Rectal smooth muscle tissue (tissue), 1 donor: Measurements from ENCODE around the gene FIGN.

Experiments
- H3K27ac ChIP-seq: one replicate; pipeline ENCODE4 v1.7.0; 2013; ENCODE audit warnings: low read depth, low read length, inconsistent platforms
- H3K27me3 ChIP-seq: one replicate; pipeline ENCODE4 v1.7.0; 2013; ENCODE audit warnings: low read length; ENCODE audit not compliant: control insufficient read depth, insufficient read depth
- H3K36me3 ChIP-seq: one replicate; pipeline ENCODE4 v1.7.0; 2013; ENCODE audit warnings: low read length; ENCODE audit not compliant: control insufficient read depth, insufficient read depth
- H3K4me1 ChIP-seq: one replicate; pipeline ENCODE4 v1.7.0; 2013; ENCODE audit warnings: low read length; ENCODE audit not compliant: control insufficient read depth, insufficient read depth
- H3K4me3 ChIP-seq: one replicate; pipeline ENCODE4 v1.7.0; 2013; ENCODE audit warnings: low read length
- H3K9ac ChIP-seq: one replicate; pipeline ENCODE4 v1.7.0; 2013; ENCODE audit warnings: low read length

Gene FIGN

GRCh38 chr2:163613266-163613731 lies 122.5 kb downstream of the FIGN start:
- Histone ChIP-seq H3K36me3 (no peaks in the 10 kb centered on the region), H3K4me3 (no peak overlapping the region), H3K4me1 (no peaks in the 10 kb centered on the region), H3K27ac (no peak overlapping the region), H3K9ac (no peak overlapping the region), H3K27me3 (no peaks in the 10 kb centered on the region)

GRCh38 chr2:163612332-163612731 lies 123.5 kb downstream of the FIGN start:
- H3K27me3 ChIP-seq, result no peaks in the 10 kb centered on the region
- H3K4me1 ChIP-seq, result no peaks in the 10 kb centered on the region
- no peak overlapping the region for H3K27ac ChIP-seq
- H3K4me3 ChIP-seq, result no peak overlapping the region
- no peaks in the 10 kb centered on the region for H3K36me3 ChIP-seq
- no peak overlapping the region for H3K9ac ChIP-seq

- no peak overlapping the region for H3K4me3 ChIP-seq
- H3K27ac ChIP-seq, result no peak overlapping the region
- no peak overlapping the region for H3K9ac ChIP-seq
- H3K36me3 ChIP-seq, result no peaks in the 10 kb centered on the region
- H3K27me3 ChIP-seq, result no peaks in the 10 kb centered on the region
- H3K4me1 ChIP-seq, result no peaks in the 10 kb centered on the region
Measured at GRCh38 chr2:163611557-163611906, 124.3 kb downstream of the FIGN start.

GRCh38 chr2:163610817-163611556 lies 124.8 kb downstream of the FIGN start:
- no peak overlapping the region for H3K9ac ChIP-seq
- H3K4me1 ChIP-seq, result no peaks in the 10 kb centered on the region
- H3K27ac ChIP-seq, result no peak overlapping the region
- H3K4me3 ChIP-seq, result no peak overlapping the region
- H3K36me3 ChIP-seq, result no peaks in the 10 kb centered on the region
- no peaks in the 10 kb centered on the region for H3K27me3 ChIP-seq

DNA sequence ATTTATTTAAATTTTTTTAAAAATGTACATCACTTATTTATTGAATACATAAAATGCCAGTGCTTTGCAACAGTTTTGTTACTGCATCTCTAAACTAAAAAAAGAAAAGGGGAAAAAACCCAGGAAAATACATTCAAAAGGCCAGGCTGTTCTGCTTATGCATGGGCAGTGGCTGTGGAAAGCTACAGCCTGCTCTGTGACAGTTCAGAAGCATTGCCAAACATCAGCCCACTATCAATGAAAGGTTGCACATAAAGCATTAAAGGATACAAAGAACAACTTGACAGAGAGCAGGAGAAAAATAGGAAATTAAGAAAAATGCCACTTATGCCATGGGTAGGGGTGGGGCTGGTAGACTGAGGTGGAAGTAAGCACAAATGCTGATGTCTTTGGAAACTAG lies 128.2 kb downstream of the FIGN start:
- no peaks in the 10 kb centered on the region for H3K27me3 ChIP-seq
- H3K4me3 ChIP-seq, result no peak overlapping the region
- H3K27ac ChIP-seq, result no peak overlapping the region
- H3K9ac ChIP-seq, result no peak overlapping the region
- no peaks in the 10 kb centered on the region for H3K4me1 ChIP-seq
- no peaks in the 10 kb centered on the region for H3K36me3 ChIP-seq

- Histone ChIP-seq H3K4me1 (no peaks in the 10 kb centered on the region), H3K27me3 (no peaks in the 10 kb centered on the region), H3K36me3 (no peaks in the 10 kb centered on the region), H3K4me3 (no peak overlapping the region), H3K27ac (no peak overlapping the region), H3K9ac (no peak overlapping the region)
Measured at GRCh38 chr2:163606878-163607277, 128.9 kb downstream of the FIGN start.

GRCh38 chr2:163605779-163606178 lies 130.0 kb downstream of the FIGN start:
- H3K27me3 ChIP-seq, result no peaks in the 10 kb centered on the region
- no peak overlapping the region for H3K4me3 ChIP-seq
- H3K36me3 ChIP-seq, result no peaks in the 10 kb centered on the region
- no peaks in the 10 kb centered on the region for H3K4me1 ChIP-seq
- H3K9ac ChIP-seq, result no peak overlapping the region
- H3K27ac ChIP-seq, result no peak overlapping the region

- Histone ChIP-seq H3K9ac (no peak overlapping the region), H3K4me3 (no peak overlapping the region), H3K27ac (no peak overlapping the region), H3K27me3 (no peaks in the 10 kb centered on the region), H3K4me1 (no peaks in the 10 kb centered on the region), H3K36me3 (no peaks in the 10 kb centered on the region)
Measured at GRCh38 chr2:163604941-163605555, 130.8 kb downstream of the FIGN start.

DNA sequence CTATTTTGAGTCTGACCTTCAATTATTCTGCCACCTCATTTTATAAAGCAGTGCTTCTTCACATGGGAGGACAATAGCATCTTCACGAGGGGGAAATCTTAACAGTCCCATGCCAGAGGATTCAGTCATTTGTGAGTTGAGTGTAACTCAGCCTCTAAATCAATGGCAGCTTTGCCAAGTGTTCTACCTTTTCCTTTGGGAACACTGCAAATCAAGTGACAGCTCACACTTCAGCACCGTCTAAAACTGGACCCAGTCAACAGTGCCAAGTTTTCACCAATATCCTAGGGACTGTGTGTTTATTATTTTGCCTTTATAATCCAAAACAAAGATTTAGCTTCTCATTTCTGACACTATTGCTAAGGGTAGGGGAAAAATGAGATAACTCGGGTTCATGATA lies 133.6 kb downstream of the FIGN start:
- Histone ChIP-seq H3K9ac (no peak overlapping the region), H3K4me3 (no peak overlapping the region), H3K4me1 (no peaks in the 10 kb centered on the region), H3K36me3 (no peaks in the 10 kb centered on the region), H3K27ac (no peak overlapping the region), H3K27me3 (no peaks in the 10 kb centered on the region)

GRCh38 chr2:163601377-163601776 lies 134.4 kb downstream of the FIGN start:
- Histone ChIP-seq H3K27ac (no peak overlapping the region), H3K9ac (no peak overlapping the region), H3K4me3 (no peak overlapping the region), H3K4me1 (no peaks in the 10 kb centered on the region), H3K27me3 (no peaks in the 10 kb centered on the region), H3K36me3 (no peaks in the 10 kb centered on the region)

DNA sequence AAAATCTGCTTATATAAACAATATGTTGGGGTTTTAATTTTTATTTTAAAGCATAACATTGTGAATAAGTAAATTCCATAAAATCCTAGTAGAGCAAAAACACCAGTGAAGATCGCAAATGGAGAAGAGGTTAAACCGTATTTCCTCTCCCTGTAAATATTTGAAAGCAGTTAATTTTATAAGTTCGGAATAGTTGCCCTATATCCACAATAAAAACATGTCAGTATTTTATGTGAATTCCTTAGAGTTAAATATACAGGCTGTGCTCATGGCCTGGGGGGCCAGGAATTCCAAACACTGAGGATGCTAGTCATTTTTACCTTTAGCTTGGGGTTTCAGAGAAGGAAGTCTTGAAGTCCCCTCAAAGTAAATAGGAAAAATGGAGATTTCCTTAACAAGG lies 135.0 kb downstream of the FIGN start:
- Histone ChIP-seq H3K27ac (no peak overlapping the region), H3K36me3 (no peaks in the 10 kb centered on the region), H3K9ac (no peak overlapping the region), H3K27me3 (no peaks in the 10 kb centered on the region), H3K4me3 (no peak overlapping the region), H3K4me1 (no peaks in the 10 kb centered on the region)

- H3K27ac ChIP-seq, result no peak overlapping the region
- H3K27me3 ChIP-seq, result no peaks in the 10 kb centered on the region
- no peak overlapping the region for H3K9ac ChIP-seq
- H3K4me3 ChIP-seq, result no peak overlapping the region
- H3K4me1 ChIP-seq, result no peaks in the 10 kb centered on the region
- H3K36me3 ChIP-seq, result no peaks in the 10 kb centered on the region
Measured at GRCh38 chr2:163595028-163595427, 140.8 kb downstream of the FIGN start.

DNA sequence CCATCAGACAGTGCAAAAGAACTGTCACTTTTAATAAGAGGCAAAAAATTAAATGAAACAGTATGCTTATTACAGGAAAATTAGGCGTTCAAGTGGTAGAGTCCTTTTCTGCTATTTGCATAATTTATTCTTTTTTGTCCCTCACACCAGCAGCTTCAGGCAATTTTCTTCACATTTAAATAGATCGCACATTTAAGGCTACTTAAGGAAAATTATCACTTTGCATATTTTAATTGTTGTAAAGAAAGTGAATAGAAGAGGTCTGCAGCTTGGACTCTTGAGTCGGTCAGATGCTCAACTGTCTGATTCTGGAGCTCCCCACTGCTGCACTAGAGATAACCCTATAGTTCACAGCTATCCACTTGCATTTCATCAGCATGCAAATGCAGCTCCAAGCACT lies 141.3 kb downstream of the FIGN start:
- Histone ChIP-seq H3K9ac (no peak overlapping the region), H3K27ac (no peak overlapping the region), H3K36me3 (no peaks in the 10 kb centered on the region)

More for the DNA sequence above, 141.3 kb downstream of the FIGN start:
- Histone ChIP-seq H3K27me3 (no peaks in the 10 kb centered on the region), H3K4me3 (no peak overlapping the region), H3K4me1 (no peaks in the 10 kb centered on the region)
